Measurements from ENCODE around the gene FOSL2.

FOSL2 gene

GRCh38 chr2:28375742-28376631 lies 16.7 kb upstream of the FOSL2 start:
- Histone ChIP-seq H3K36me3 (ENCODE audit: control insufficient read depth, insufficient read depth, low read length) (no peaks in the 10 kb centered on the region), H3K4me3 (ENCODE audit: extremely low read depth, insufficient read depth, low read length, poor library complexity, severe bottlenecking) (no peak overlapping the region), H3K4me1 (ENCODE audit: control insufficient read depth, insufficient read depth, low read length, poor library complexity, severe bottlenecking) (peaks cover 7% of the 10 kb centered on the region), H3K9me3 (ENCODE audit: control insufficient read depth, low read length) (no peaks in the 10 kb centered on the region), H3K27ac (ENCODE audit: low read depth, low read length, severe bottlenecking) (no peak overlapping the region)
- 92 to 97% methylated on average over 6 to 7 of the region's 8 CpGs for WGBS, 2 experiments (ENCODE audit: insufficient coverage in 2 of 2)

- no peaks in the 10 kb centered on the region for H3K36me3 ChIP-seq (ENCODE audit: control insufficient read depth, insufficient read depth, low read length)
- no peaks in the 10 kb centered on the region for H3K9me3 ChIP-seq (ENCODE audit: control insufficient read depth, low read length)
- WGBS, 2 experiments (ENCODE audit: insufficient coverage in 2 of 2), result 95 to 98% methylated on average over 9 to 18 of the region's 19 CpGs
- no peak overlapping the region for H3K27ac ChIP-seq (ENCODE audit: low read depth, low read length, severe bottlenecking)
- H3K4me3 ChIP-seq (ENCODE audit: extremely low read depth, insufficient read depth, low read length, poor library complexity, severe bottlenecking), result no peak overlapping the region
- peaks cover 7% of the 10 kb centered on the region for H3K4me1 ChIP-seq (ENCODE audit: control insufficient read depth, insufficient read depth, low read length, poor library complexity, severe bottlenecking)
These were observed 15.4 kb upstream of the FOSL2 start for GRCh38 chr2:28377195-28377816.

DNA sequence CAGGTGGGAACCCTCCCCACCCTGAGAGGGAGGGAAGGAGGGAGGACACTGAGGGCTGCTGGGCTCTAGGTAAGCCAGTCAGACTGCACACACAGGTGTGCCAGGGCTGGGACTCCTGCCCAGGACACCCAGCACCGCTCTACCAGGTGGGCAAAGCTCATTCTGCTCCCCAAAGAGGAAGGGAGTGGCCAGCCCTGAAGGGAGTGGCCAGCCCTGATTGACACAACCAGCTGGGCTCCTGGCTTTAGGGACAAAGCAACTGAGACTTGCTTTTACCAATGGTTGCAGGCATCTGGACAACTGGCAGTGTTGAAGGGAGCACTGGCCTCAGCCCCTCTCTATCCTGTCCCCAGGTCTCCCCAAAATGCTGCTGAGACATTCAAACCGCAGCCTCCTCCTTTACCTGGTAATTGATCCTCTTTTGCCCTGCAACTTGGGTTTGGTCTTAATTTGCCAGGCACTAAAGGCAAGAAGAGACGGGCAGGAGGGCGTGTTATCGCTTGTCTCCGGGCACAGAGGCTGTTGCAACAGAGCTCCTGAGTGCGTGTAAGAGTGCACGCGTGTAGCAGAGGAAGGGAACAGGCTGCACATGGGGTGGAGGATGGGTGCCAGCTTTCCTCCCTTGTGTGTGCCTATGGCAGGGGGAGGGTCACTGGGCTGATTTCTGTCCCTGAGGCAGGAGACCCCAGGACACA lies 14.5 kb upstream of the FOSL2 start:
- Histone ChIP-seq H3K4me1 (ENCODE audit: control insufficient read depth, insufficient read depth, low read length, poor library complexity, severe bottlenecking) (peaks cover 10% of the 10 kb centered on the region), H3K9me3 (ENCODE audit: control insufficient read depth, low read length) (no peaks in the 10 kb centered on the region), H3K27ac (ENCODE audit: low read depth, low read length, severe bottlenecking) (no peak overlapping the region), H3K4me3 (ENCODE audit: extremely low read depth, insufficient read depth, low read length, poor library complexity, severe bottlenecking) (no peak overlapping the region), H3K36me3 (ENCODE audit: control insufficient read depth, insufficient read depth, low read length) (no peaks in the 10 kb centered on the region)
- 91 to 96% methylated on average over 8 to 9 of the region's 9 CpGs for WGBS, 2 experiments (ENCODE audit: insufficient coverage in 2 of 2)

DNA sequence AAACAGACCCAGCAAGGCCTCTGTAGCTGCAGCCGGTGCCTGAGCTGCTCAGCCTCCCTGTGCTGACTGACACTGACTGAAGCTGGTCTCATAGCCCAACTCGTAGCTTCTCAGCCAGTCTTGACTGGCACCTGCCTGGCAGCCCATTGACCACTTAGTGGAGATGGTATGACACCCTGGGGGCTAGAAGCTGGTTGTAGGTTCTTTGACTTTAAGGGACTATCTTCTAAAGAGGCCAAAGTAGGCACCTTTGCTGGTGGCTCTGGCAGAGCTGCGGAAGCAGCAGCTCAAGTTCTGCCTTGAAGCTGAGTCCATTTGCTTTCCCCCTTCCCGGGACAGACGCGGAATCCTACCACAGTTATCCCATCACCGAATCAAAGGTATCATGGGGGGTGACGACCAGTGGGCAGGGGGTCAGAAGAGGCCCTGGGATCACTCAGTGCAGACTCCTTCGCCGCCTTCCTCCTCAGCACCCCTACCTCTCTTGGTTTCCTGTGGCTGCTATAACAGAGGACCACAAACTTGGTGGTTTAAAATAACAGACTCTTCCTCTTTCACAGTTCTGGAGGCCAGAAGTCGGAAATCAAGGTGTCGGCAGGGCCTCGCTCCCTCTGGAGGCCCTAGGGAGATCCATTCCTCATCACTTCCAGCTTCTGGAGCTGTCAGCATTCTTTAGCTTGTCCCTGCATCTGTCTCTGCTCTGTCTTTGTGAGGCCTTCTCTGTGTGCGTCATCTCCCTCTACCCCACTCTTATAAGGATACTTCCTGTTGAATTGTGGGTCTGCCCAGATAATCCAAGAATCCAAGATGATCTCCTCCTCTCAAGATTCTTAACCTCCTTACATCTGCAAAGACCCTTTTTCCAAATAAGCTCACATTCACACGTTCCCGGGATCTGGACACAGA lies 13.7 kb upstream of the FOSL2 start:
- 91% methylated on average over 9 to 16 of the region's 16 CpGs for whole genome bisulfite sequencing, 2 experiments (ENCODE audit: insufficient coverage in 2 of 2)
- H3K27ac ChIP-seq (ENCODE audit: low read depth, low read length, severe bottlenecking), result no peak overlapping the region
- H3K4me3 ChIP-seq (ENCODE audit: extremely low read depth, insufficient read depth, low read length, poor library complexity, severe bottlenecking), result no peak overlapping the region
- no peaks in the 10 kb centered on the region for H3K36me3 ChIP-seq (ENCODE audit: control insufficient read depth, insufficient read depth, low read length)
- peaks cover 10% of the 10 kb centered on the region for H3K4me1 ChIP-seq (ENCODE audit: control insufficient read depth, insufficient read depth, low read length, poor library complexity, severe bottlenecking)
- H3K9me3 ChIP-seq (ENCODE audit: control insufficient read depth, low read length), result no peaks in the 10 kb centered on the region

- Histone ChIP-seq H3K4me3 (ENCODE audit: extremely low read depth, insufficient read depth, low read length, poor library complexity, severe bottlenecking) (no peak overlapping the region), H3K36me3 (ENCODE audit: control insufficient read depth, insufficient read depth, low read length) (no peaks in the 10 kb centered on the region), H3K27ac (ENCODE audit: low read depth, low read length, severe bottlenecking) (no peak overlapping the region), H3K4me1 (ENCODE audit: control insufficient read depth, insufficient read depth, low read length, poor library complexity, severe bottlenecking) (peaks cover 10% of the 10 kb centered on the region), H3K9me3 (ENCODE audit: control insufficient read depth, low read length) (no peaks in the 10 kb centered on the region)
- WGBS, 2 experiments (ENCODE audit: insufficient coverage in 2 of 2), result 97 to 98% methylated on average over 4 of the region's 6 CpGs
These were observed 12.4 kb upstream of the FOSL2 start for GRCh38 chr2:28380219-28380618.

- no peaks in the 10 kb centered on the region for H3K36me3 ChIP-seq (ENCODE audit: control insufficient read depth, insufficient read depth, low read length)
- H3K4me1 ChIP-seq (ENCODE audit: control insufficient read depth, insufficient read depth, low read length, poor library complexity, severe bottlenecking), result peaks cover 12% of the 10 kb centered on the region
- no peaks in the 10 kb centered on the region for H3K9me3 ChIP-seq (ENCODE audit: control insufficient read depth, low read length)
- H3K4me3 ChIP-seq (ENCODE audit: extremely low read depth, insufficient read depth, low read length, poor library complexity, severe bottlenecking), result no peak overlapping the region
- WGBS, 2 experiments (ENCODE audit: insufficient coverage in 2 of 2), result 96 to 97% methylated on average over 7 to 11 of the region's 12 CpGs
- no peak overlapping the region for H3K27ac ChIP-seq (ENCODE audit: low read depth, low read length, severe bottlenecking)
These were observed 11.2 kb upstream of the FOSL2 start for GRCh38 chr2:28381225-28382180.

GRCh38 chr2:28382755-28383154 lies 9.9 kb upstream of the FOSL2 start:
- Histone ChIP-seq H3K4me1 (ENCODE audit: control insufficient read depth, insufficient read depth, low read length, poor library complexity, severe bottlenecking) (peaks cover 25% of the 10 kb centered on the region), H3K36me3 (ENCODE audit: control insufficient read depth, insufficient read depth, low read length) (no peaks in the 10 kb centered on the region), H3K27ac (ENCODE audit: low read depth, low read length, severe bottlenecking) (no peak overlapping the region), H3K4me3 (ENCODE audit: extremely low read depth, insufficient read depth, low read length, poor library complexity, severe bottlenecking) (no peak overlapping the region), H3K9me3 (ENCODE audit: control insufficient read depth, low read length) (no peaks in the 10 kb centered on the region)
- WGBS, 2 experiments (ENCODE audit: insufficient coverage in 2 of 2), result 96 to 100% methylated on average over 2 to 4 of the region's 7 CpGs

GRCh38 chr2:28387082-28387960 lies 5.3 kb upstream of the FOSL2 start:
- Histone ChIP-seq H3K9me3 (ENCODE audit: control insufficient read depth, low read length) (no peaks in the 10 kb centered on the region), H3K4me3 (ENCODE audit: extremely low read depth, insufficient read depth, low read length, poor library complexity, severe bottlenecking) (no peak overlapping the region), H3K4me1 (ENCODE audit: control insufficient read depth, insufficient read depth, low read length, poor library complexity, severe bottlenecking) (peaks cover 40% of the 10 kb centered on the region), H3K27ac (ENCODE audit: low read depth, low read length, severe bottlenecking) (peak overlapping the region; percentile 82), H3K36me3 (ENCODE audit: control insufficient read depth, insufficient read depth, low read length) (no peaks in the 10 kb centered on the region)
- WGBS, 2 experiments (ENCODE audit: insufficient coverage in 2 of 2), result 43 to 85% methylated on average over 1 to 2 of the region's 6 CpGs
